ENCODE data around the gene DPYSL5.

- TF ChIP-seq, protein P1, sequence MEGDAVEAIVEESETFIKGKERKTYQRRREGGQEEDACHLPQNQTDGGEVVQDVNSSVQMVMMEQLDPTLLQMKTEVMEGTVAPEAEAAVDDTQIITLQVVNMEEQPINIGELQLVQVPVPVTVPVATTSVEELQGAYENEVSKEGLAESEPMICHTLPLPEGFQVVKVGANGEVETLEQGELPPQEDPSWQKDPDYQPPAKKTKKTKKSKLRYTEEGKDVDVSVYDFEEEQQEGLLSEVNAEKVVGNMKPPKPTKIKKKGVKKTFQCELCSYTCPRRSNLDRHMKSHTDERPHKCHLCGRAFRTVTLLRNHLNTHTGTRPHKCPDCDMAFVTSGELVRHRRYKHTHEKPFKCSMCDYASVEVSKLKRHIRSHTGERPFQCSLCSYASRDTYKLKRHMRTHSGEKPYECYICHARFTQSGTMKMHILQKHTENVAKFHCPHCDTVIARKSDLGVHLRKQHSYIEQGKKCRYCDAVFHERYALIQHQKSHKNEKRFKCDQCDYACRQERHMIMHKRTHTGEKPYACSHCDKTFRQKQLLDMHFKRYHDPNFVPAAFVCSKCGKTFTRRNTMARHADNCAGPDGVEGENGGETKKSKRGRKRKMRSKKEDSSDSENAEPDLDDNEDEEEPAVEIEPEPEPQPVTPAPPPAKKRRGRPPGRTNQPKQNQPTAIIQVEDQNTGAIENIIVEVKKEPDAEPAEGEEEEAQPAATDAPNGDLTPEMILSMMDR (IDR thresholded peaks at IDR 0.05; ENCODE audit: control extremely low read depth in 1 of 3, insufficient read depth in 1 of 3, low read depth in 1 of 3, low read length in 3 of 3), result no peak
- TF ChIP-seq EGR1 (IDR thresholded peaks at IDR 0.05; ENCODE audit: borderline replicate concordance, low read depth, low read length) (no peak), ZNF274 (IDR thresholded peaks at IDR 0.05; ENCODE audit: borderline replicate concordance, extremely low read depth, low read length) (no peak), POLR2A (IDR thresholded peaks at IDR 0.05; ENCODE audit: control extremely low read depth in 1 of 2, low read depth in 2 of 2, low read length in 2 of 2) (no peak), SRF (IDR thresholded peaks at IDR 0.05; ENCODE audit: low read depth, low read length) (no peak), PHF8 (conservative IDR thresholded peaks at IDR 0.05; ENCODE audit: low read depth, low read length) (no peak), EP300 (IDR thresholded peaks at IDR 0.05; ENCODE audit: borderline replicate concordance in 1 of 2, low read depth in 2 of 2, low read length in 2 of 2) (no peak), SIRT6 (IDR thresholded peaks at IDR 0.05; ENCODE audit: low read length) (no peak), MAFK (IDR thresholded peaks at IDR 0.05; ENCODE audit: low read depth, low read length) (no peak), CEBPB (IDR thresholded peaks at IDR 0.05; ENCODE audit: low read depth, low read length) (no peak), CBX8 (IDR thresholded peaks at IDR 0.05; ENCODE audit: borderline replicate concordance, low read depth, low read length) (no peak), POLR2AphosphoS5 (IDR thresholded peaks at IDR 0.05; ENCODE audit: low read depth, low read length) (no peak), HDAC6 (IDR thresholded peaks at IDR 0.05; ENCODE audit: low read depth, low read length) (no peak)
Measured at GRCh38 chr2:26957041-26957440, 109.1 kb downstream of the DPYSL5 start.
